IPS-15b (cell line): ENCODE data around the gene PTPN6.
A peak's percentile ranks its signal among the peaks of the same experiment; 100 is the strongest.

Experiments
- H3K27me3 ChIP-seq: one replicate; pipeline ENCODE4 v1.6.1; 2013; ENCODE audit warnings: low read length; ENCODE audit not compliant: control insufficient read depth, insufficient read depth
- H3K36me3 ChIP-seq: one replicate; pipeline ENCODE4 v1.6.1; 2013; ENCODE audit warnings: low read length; ENCODE audit not compliant: control insufficient read depth, insufficient read depth
- H3K4me1 ChIP-seq: one replicate; pipeline ENCODE4 v1.6.1; 2013; ENCODE audit warnings: mild to moderate bottlenecking, low read length; ENCODE audit not compliant: control insufficient read depth, insufficient read depth
- H3K4me3 ChIP-seq: one replicate; pipeline ENCODE4 v1.5.1; 2013; ENCODE audit warnings: low read depth, low read length
- H3K9ac ChIP-seq: one replicate; pipeline ENCODE4 v1.6.1; 2013; ENCODE audit warnings: low read depth, mild to moderate bottlenecking, low read length
- H3K9me3 ChIP-seq: one replicate; pipeline ENCODE4 v1.6.1; 2013; ENCODE audit warnings: mild to moderate bottlenecking, low read length; ENCODE audit not compliant: control insufficient read depth, insufficient read depth

The PTPN6 gene

DNA sequence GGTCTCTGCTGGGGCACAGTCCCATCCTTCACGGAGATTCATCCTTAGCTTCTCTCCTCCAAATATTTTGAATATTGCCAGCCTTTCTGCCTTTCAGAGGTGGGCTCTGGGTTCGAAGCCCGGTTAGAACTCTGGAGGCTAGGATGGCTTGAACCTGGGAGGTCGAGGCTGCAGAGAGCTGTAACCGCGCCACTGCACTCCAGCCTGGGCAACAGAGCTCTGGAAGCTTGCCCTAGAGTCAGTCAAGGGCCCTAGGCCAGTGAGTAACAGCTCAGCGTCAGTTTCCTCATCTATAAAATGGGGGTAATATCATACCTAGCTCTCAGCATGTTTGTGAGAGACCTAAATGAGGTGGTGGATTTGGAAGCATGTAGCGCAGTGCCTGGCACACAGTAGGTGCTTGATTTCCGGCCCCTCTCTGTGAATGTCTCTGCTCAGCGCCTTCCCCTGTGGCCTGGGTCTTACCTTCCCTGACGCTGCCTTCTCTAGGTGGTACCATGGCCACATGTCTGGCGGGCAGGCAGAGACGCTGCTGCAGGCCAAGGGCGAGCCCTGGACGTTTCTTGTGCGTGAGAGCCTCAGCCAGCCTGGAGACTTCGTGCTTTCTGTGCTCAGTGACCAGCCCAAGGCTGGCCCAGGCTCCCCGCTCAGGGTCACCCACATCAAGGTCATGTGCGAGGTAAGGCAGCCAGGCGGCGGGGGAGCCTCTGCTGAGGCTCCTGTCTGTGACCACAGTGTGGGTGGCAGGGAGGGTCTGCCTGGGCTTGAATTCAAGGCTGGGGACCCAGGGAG lies 3.4 kb downstream of the PTPN6 start:
- Histone ChIP-seq H3K4me1 (no peaks in the 10 kb centered on the region), H3K9me3 (no peaks in the 10 kb centered on the region), H3K27me3 (no peaks in the 10 kb centered on the region), H3K4me3 (no peak overlapping the region), H3K9ac (no peak overlapping the region), H3K36me3 (peaks cover 18% of the 10 kb centered on the region)

DNA sequence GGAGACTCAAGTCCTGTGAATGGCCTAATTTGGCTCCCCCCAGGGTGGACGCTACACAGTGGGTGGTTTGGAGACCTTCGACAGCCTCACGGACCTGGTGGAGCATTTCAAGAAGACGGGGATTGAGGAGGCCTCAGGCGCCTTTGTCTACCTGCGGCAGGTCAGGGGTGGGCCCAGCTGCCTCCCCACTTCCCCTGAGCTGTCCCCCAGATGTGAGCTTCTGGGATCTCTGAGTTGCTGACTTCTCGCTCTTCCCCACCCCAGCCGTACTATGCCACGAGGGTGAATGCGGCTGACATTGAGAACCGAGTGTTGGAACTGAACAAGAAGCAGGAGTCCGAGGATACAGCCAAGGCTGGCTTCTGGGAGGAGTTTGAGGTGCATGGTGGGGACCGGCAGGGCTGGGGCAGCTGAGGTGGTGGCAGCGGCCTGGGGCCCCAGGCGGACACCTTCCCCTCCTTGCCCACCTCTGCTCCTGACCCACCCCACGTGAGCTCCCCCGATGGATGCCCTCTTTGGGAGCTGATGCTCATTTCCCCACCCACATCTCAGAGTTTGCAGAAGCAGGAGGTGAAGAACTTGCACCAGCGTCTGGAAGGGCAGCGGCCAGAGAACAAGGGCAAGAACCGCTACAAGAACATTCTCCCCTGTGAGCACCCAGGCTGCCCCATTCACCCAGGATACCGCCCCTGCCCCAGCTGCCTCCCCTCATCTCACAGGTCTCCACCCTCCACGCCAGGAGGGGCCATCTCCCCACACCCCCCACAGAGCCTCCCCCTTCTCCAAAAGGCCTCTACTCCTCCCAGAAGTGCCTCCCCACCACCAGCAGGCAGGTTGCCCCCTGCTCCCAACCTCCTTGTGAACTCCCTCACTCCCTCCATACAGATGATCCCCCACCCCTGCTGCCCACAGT lies 4.2 kb downstream of the PTPN6 start:
- Histone ChIP-seq H3K4me3 (no peak overlapping the region), H3K4me1 (no peaks in the 10 kb centered on the region), H3K27me3 (no peaks in the 10 kb centered on the region), H3K9ac (no peak overlapping the region), H3K9me3 (no peaks in the 10 kb centered on the region), H3K36me3 (peaks cover 18% of the 10 kb centered on the region)

DNA sequence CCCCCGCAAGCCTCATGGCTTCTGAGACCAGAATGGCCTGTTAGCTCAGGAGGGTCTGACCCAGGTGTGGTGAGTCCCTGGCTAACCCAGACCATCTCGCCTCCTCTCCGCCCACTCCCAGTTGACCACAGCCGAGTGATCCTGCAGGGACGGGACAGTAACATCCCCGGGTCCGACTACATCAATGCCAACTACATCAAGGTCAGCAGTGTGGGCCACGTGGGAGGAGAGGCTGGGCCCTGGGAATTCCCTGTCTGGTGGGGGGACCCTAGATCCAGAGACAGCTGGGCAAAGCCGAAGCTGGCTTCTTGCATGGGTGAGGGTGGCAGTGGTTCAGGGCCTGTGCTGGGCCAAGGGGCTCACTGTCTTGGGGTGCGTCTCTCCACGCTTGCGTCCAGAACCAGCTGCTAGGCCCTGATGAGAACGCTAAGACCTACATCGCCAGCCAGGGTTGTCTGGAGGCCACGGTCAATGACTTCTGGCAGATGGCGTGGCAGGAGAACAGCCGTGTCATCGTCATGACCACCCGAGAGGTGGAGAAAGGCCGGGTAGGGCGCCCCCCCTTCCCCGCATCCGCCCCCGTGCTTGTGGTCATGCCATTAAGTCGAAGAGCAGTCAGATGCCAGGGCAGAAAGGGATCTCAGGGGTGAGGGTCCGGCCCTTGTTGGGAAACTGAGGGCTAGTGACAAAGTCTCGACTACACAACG lies 5.0 kb downstream of the PTPN6 start:
- Histone ChIP-seq H3K9ac (no peak overlapping the region), H3K36me3 (peaks cover 18% of the 10 kb centered on the region), H3K9me3 (no peaks in the 10 kb centered on the region), H3K4me1 (peaks cover 7% of the 10 kb centered on the region), H3K27me3 (no peaks in the 10 kb centered on the region), H3K4me3 (no peak overlapping the region)

DNA sequence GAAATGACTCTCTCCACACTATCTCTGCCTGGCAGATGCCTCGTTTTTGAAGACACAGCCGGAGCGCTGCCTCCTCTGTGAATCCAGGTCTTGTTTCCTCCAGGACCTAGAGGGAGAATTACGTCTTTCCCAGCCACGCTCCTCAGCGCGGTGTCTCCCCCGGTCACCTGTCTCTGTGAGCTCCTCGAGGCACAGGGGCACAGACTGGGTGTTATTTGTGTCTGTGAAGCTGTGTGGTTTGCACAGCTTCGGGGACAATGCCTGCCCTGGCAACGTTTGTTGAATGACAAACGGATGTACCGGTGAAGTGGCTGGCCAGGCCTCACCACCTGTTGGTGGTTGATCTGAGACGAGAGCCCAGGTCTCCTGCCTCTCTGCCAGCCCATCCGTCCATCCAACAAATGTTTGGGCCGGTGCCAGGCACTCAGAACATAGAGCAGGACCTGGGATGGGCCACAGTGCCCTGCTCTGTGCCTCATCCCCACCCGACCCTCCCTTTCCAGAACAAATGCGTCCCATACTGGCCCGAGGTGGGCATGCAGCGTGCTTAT lies 6.1 kb downstream of the PTPN6 start:
- Histone ChIP-seq H3K9me3 (no peaks in the 10 kb centered on the region), H3K4me1 (peaks cover 11% of the 10 kb centered on the region), H3K36me3 (peaks cover 15% of the 10 kb centered on the region), H3K9ac (no peak overlapping the region), H3K27me3 (no peaks in the 10 kb centered on the region), H3K4me3 (no peak overlapping the region)

GRCh38 chr12:6957741-6958608 lies 6.8 kb downstream of the PTPN6 start:
- Histone ChIP-seq H3K4me1 (peaks cover 11% of the 10 kb centered on the region), H3K4me3 (no peak overlapping the region), H3K36me3 (peaks cover 15% of the 10 kb centered on the region), H3K27me3 (no peaks in the 10 kb centered on the region), H3K9ac (no peak overlapping the region), H3K9me3 (no peaks in the 10 kb centered on the region)

DNA sequence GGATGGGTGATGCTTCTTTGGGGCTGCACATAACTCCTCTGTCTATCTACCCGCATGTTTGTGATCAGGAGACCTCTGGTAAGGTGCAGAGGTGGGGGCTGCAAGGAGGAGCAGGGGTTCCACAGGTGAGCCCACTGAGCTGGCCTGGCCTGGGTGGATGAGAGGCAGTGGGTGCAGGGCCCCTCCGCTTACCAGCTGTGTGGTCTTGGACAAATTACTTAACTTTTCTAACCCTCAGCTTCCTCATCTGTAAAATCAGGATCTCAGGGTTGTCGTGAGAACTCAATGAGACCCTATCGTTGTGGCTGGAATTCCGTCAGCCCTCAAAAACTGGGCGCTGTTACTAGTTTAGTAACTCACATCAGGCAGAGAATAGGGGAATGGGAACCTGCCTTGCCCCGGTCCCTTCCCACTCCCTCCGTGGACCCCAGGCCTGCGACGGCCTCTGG lies 7.5 kb downstream of the PTPN6 start:
- peaks cover 15% of the 10 kb centered on the region for H3K36me3 ChIP-seq
- H3K9ac ChIP-seq: no peak overlapping the region

GRCh38 chr12:6959058-6959804 lies 8.1 kb downstream of the PTPN6 start:
- no peak overlapping the region for H3K9ac ChIP-seq
- peaks cover 14% of the 10 kb centered on the region for H3K4me1 ChIP-seq
- no peaks in the 10 kb centered on the region for H3K9me3 ChIP-seq
- peaks cover 15% of the 10 kb centered on the region for H3K36me3 ChIP-seq
- no peak overlapping the region for H3K4me3 ChIP-seq
- H3K27me3 ChIP-seq: no peaks in the 10 kb centered on the region

More for the DNA sequence above, 7.5 kb downstream of the PTPN6 start:
- H3K27me3 ChIP-seq: no peaks in the 10 kb centered on the region
- H3K9me3 ChIP-seq: no peaks in the 10 kb centered on the region
- H3K4me3 ChIP-seq: no peak overlapping the region
- peaks cover 11% of the 10 kb centered on the region for H3K4me1 ChIP-seq

- Histone ChIP-seq H3K4me3 (no peak overlapping the region), H3K36me3 (peaks cover 10% of the 10 kb centered on the region), H3K27me3 (no peaks in the 10 kb centered on the region), H3K9ac (no peak overlapping the region), H3K4me1 (peaks cover 14% of the 10 kb centered on the region), H3K9me3 (no peaks in the 10 kb centered on the region)
These were observed 8.8 kb downstream of the PTPN6 start for GRCh38 chr12:6959805-6960592.

GRCh38 chr12:6960593-6961277 lies 9.6 kb downstream of the PTPN6 start:
- Histone ChIP-seq H3K9ac (peak overlapping the region; percentile 65), H3K4me1 (peaks cover 14% of the 10 kb centered on the region), H3K36me3 (peaks cover 10% of the 10 kb centered on the region), H3K4me3 (peak overlapping the region; percentile 18), H3K27me3 (no peaks in the 10 kb centered on the region), H3K9me3 (no peaks in the 10 kb centered on the region)
